SK-N-SH treated with all-trans-retinoic acid at 6 μM for 48 hours (cell line): ENCODE measurements around the gene YIPF6.
"Not testable (repeated sequence)": the region's sequence is repeated elsewhere in the genome, so short reads cannot be mapped to it uniquely, and the experiment has no call there.

Experiments used
- ATAC-seq: fragments of 200-7000 bp; cut with Tn5 transposase; 3 replicates; pipeline ENCODE4 v1.9.1; 2020; ENCODE audit warnings: mild to moderate bottlenecking, moderate library complexity
- ARNTL ChIP-seq: fragments of 450-650 bp; formaldehyde crosslinking; IDR thresholded peaks from 2 replicates; pipeline ENCODE4 v1.5.0; 2020; ENCODE audit warnings: low read depth, mild to moderate bottlenecking, moderate library complexity, borderline replicate concordance
- BACH2 ChIP-seq: fragments of 250-450 bp; sonication (Bioruptor Pico); IDR thresholded peaks from 2 replicates; pipeline ENCODE4 v1.9.0; 2021; ENCODE audit warnings: mild to moderate bottlenecking, borderline replicate concordance
- ESRRG ChIP-seq: fragments of 250-450 bp; sonication (Bioruptor Pico); IDR thresholded peaks from 2 replicates; pipeline ENCODE4 v1.6.1; 2021; ENCODE audit warnings: mild to moderate bottlenecking
- GLIS3 ChIP-seq: fragments of 250-450 bp; sonication (Bioruptor Pico); IDR thresholded peaks from 2 replicates; pipeline ENCODE4 v1.5.0; 2020; ENCODE audit warnings: mild to moderate bottlenecking, moderate library complexity
- ISL1 ChIP-seq: fragments of 250-450 bp; sonication (Bioruptor Pico); IDR thresholded peaks from 2 replicates; pipeline ENCODE4 v2.1.2; 2022; ENCODE audit warnings: mild to moderate bottlenecking, moderate library complexity
- OSR1 ChIP-seq: fragments of 250-450 bp; sonication (Bioruptor Pico); IDR thresholded peaks from 2 replicates; pipeline ENCODE4 v1.8.0; 2022; ENCODE audit warnings: moderate library complexity, mild to moderate bottlenecking, inconsistent platforms
- PPARA ChIP-seq: fragments of 250-450 bp; sonication (Bioruptor Pico); IDR thresholded peaks from 2 replicates; pipeline ENCODE4 v1.5.0; 2020; ENCODE audit warnings: mild to moderate bottlenecking, borderline replicate concordance
- RARB ChIP-seq: fragments of 250-450 bp; sonication (Bioruptor Pico); IDR thresholded peaks from 2 replicates; pipeline ENCODE4 v1.8.0; 2021; ENCODE audit warnings: mild to moderate bottlenecking, moderate library complexity
- SNAI2 ChIP-seq: fragments of 250-450 bp; sonication (Bioruptor Pico); IDR thresholded peaks from 2 replicates; pipeline ENCODE4 v1.5.0; 2020; ENCODE audit warnings: mild to moderate bottlenecking, moderate library complexity
- TCF4 ChIP-seq: fragments of 250-450 bp; sonication (Bioruptor Pico); IDR thresholded peaks from 2 replicates; pipeline ENCODE4 v1.8.0; 2021; ENCODE audit warnings: mild to moderate bottlenecking, moderate library complexity, borderline replicate concordance
- TOX ChIP-seq: fragments of 250-450 bp; sonication (Bioruptor Pico); IDR thresholded peaks from 2 replicates; pipeline ENCODE4 v1.8.0; 2021; ENCODE audit warnings: mild to moderate bottlenecking, moderate library complexity, borderline replicate concordance
- ZC3H10 ChIP-seq: fragments of 250-450 bp; sonication (Bioruptor Pico); IDR thresholded peaks from 2 replicates; pipeline ENCODE4 v1.5.1; 2021; ENCODE audit warnings: mild to moderate bottlenecking, moderate library complexity
- ZFP3 ChIP-seq: fragments of 250-450 bp; sonication (Bioruptor Pico); IDR thresholded peaks from 2 replicates; pipeline ENCODE4 v1.5.0; 2020; ENCODE audit warnings: mild to moderate bottlenecking, moderate library complexity
- ZFP30 ChIP-seq: fragments of 450-650 bp; formaldehyde crosslinking; IDR thresholded peaks from 2 replicates; pipeline ENCODE4 v1.5.0; 2022; ENCODE audit warnings: mild to moderate bottlenecking, moderate library complexity
- ZNF565 ChIP-seq: fragments of 450-650 bp; formaldehyde crosslinking; conservative IDR thresholded peaks from 2 replicates; pipeline ENCODE4 v1.5.0; 2020; ENCODE audit warnings: low read depth, mild to moderate bottlenecking, moderate library complexity
- ZNF70 ChIP-seq: fragments of 450-650 bp; formaldehyde crosslinking; IDR thresholded peaks from 2 replicates; pipeline ENCODE4 v1.5.0; 2020; ENCODE audit warnings: mild to moderate bottlenecking, moderate library complexity
- ZNF8 ChIP-seq: fragments of 450-650 bp; formaldehyde crosslinking; IDR thresholded peaks from 2 replicates; pipeline ENCODE4 v1.5.0; 2020; ENCODE audit warnings: mild to moderate bottlenecking, moderate library complexity
- TF ChIP-seq, protein P1 (sequence below): fragments of 250-450 bp; sonication (Bioruptor Pico); IDR thresholded peaks from 2 replicates; pipeline ENCODE4 v1.5.0; 2020; ENCODE audit warnings: mild to moderate bottlenecking, moderate library complexity
- TF ChIP-seq, protein P2 (sequence below): fragments of 250-450 bp; sonication (Bioruptor Pico); IDR thresholded peaks from 2 replicates; pipeline ENCODE4 v1.8.0; 2021; ENCODE audit warnings: low read depth, mild to moderate bottlenecking, moderate library complexity, borderline replicate concordance
- TF ChIP-seq, protein P3 (sequence below): fragments of 250-450 bp; sonication (Bioruptor Pico); IDR thresholded peaks from 2 replicates; pipeline ENCODE4 v1.5.1; 2021; ENCODE audit warnings: mild to moderate bottlenecking, moderate library complexity

YIPF6 gene

DNA sequence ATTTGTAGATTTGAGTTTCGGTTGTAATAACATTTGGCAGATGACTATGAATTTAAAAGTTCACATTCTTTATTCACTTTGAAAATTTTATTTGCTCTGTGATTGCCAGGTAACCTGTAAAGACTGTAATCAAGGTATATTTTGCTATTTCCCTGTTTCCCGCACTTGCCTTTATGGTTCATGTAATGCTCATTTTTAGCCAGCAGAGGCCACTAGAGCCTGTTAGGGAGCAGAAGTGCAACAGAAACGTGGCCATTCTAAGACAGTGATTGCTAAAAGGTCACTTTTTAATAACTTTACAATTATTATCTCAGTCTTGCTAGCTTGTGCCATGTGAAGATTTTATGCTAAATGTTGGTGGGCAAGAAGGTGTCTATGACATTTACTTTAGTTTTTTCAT, 12.4 kb downstream of the YIPF6 start:
- peak; percentile 78 for ATAC-seq
- TF ChIP-seq BACH2 (CRISPR knock-in tag) (no peak), ISL1 (CRISPR knock-in tag) (no peak), SNAI2 (CRISPR knock-in tag) (no peak), ZFP3 (no peak), ZNF565 (CRISPR knock-in tag) (no peak), ZFP30 (CRISPR knock-in tag) (no peak), ZNF8 (no peak), RARB (CRISPR knock-in tag) (no peak), TCF4 (CRISPR knock-in tag) (no peak), GLIS3 (no peak), OSR1 (CRISPR knock-in tag) (no peak), ZNF70 (CRISPR knock-in tag) (no peak)
- TF ChIP-seq, protein P1, sequence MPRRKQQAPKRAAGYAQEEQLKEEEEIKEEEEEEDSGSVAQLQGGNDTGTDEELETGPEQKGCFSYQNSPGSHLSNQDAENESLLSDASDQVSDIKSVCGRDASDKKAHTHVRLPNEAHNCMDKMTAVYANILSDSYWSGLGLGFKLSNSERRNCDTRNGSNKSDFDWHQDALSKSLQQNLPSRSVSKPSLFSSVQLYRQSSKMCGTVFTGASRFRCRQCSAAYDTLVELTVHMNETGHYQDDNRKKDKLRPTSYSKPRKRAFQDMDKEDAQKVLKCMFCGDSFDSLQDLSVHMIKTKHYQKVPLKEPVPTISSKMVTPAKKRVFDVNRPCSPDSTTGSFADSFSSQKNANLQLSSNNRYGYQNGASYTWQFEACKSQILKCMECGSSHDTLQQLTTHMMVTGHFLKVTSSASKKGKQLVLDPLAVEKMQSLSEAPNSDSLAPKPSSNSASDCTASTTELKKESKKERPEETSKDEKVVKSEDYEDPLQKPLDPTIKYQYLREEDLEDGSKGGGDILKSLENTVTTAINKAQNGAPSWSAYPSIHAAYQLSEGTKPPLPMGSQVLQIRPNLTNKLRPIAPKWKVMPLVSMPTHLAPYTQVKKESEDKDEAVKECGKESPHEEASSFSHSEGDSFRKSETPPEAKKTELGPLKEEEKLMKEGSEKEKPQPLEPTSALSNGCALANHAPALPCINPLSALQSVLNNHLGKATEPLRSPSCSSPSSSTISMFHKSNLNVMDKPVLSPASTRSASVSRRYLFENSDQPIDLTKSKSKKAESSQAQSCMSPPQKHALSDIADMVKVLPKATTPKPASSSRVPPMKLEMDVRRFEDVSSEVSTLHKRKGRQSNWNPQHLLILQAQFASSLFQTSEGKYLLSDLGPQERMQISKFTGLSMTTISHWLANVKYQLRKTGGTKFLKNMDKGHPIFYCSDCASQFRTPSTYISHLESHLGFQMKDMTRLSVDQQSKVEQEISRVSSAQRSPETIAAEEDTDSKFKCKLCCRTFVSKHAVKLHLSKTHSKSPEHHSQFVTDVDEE (CRISPR knock-in tag): no peak
- TF ChIP-seq, protein P2, sequence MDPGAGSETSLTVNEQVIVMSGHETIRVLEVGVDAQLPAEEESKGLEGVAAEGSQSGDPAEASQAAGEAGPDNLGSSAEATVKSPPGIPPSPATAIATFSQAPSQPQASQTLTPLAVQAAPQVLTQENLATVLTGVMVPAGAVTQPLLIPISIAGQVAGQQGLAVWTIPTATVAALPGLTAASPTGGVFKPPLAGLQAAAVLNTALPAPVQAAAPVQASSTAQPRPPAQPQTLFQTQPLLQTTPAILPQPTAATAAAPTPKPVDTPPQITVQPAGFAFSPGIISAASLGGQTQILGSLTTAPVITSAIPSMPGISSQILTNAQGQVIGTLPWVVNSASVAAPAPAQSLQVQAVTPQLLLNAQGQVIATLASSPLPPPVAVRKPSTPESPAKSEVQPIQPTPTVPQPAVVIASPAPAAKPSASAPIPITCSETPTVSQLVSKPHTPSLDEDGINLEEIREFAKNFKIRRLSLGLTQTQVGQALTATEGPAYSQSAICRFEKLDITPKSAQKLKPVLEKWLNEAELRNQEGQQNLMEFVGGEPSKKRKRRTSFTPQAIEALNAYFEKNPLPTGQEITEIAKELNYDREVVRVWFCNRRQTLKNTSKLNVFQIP (CRISPR knock-in tag): no peak
- TF ChIP-seq, protein P3, sequence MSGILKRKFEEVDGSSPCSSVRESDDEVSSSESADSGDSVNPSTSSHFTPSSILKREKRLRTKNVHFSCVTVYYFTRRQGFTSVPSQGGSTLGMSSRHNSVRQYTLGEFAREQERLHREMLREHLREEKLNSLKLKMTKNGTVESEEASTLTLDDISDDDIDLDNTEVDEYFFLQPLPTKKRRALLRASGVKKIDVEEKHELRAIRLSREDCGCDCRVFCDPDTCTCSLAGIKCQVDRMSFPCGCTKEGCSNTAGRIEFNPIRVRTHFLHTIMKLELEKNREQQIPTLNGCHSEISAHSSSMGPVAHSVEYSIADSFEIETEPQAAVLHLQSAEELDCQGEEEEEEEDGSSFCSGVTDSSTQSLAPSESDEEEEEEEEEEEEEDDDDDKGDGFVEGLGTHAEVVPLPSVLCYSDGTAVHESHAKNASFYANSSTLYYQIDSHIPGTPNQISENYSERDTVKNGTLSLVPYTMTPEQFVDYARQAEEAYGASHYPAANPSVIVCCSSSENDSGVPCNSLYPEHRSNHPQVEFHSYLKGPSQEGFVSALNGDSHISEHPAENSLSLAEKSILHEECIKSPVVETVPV (CRISPR knock-in tag): no peak

DNA sequence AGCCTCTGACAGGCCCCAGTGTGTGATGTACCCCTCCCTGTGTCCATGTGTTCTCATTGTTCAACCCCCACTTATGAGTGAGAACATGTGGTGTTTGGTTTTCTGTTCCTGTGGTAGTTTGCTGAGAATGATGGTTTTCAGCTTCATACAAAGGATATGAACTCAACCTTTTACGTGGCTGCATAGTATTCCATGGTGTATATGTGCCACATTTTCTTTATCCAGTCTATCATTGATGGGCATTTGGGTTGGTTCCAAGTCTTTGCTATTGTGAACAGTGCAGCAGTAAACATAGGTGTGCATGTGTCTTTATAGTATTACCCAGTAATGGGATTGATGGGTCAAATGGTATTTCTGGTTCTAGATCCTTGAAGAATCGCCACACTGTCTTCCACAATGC, 25.8 kb downstream of the YIPF6 start:
- ATAC-seq: not testable (repeated sequence)
- TF ChIP-seq ZNF8: peak; percentile 52

DNA sequence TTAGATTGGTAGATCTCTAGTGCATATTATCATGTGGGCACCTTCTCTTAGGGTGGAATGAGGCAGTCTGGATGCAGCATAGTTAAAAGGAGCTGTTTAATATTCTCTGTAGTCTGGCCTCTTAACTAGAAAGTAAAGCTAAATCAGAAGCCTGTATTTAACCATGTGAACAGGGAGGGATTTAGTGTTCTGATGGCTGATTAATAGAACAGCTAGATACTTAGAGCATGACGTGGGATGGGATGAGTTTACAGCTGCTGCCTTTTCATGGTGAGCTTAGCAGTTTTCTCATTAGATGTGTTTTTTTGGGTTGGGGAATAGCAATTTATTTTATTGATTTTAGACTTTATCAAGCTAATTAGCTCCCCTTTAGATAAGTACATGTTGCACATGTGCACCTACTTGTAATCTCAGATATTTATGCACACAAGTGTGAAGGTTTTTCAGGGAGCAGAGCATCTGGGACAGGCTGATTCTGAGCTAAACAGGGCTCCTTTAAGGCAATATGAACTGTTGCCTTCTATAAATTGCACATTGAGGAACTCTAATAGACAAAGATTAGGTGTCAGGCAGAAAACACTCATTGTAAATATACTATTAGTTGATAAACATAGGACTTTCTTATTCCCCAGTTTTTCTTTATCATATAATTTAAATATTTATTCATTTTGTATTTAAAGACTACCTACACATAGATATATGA, 34.1 kb downstream of the YIPF6 start:
- TF ChIP-seq TCF4 (CRISPR knock-in tag) (no peak), ARNTL (no peak), TOX (CRISPR knock-in tag) (no peak)

DNA sequence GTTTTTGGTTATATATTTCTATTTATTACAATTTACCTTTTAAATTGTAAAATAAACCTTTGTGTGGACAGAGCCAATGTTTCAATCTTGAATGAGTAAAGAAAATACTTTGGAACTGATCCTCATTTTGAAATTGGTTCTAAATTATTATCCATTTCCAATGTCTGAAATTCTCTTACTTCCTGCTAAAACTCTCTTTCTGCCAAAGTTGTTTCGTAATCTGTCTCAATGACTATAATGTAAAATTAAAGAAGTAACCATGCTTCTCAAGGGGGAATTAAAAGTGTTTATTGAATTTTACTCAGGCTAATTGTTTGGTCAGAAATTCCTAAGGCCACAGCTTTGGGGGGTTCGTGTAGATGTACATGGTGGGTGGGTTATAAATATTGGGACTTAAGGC, 34.8 kb downstream of the YIPF6 start:
- no peak for TF ChIP-seq RARB (CRISPR knock-in tag)
- TF ChIP-seq, protein P1 (CRISPR knock-in tag): no peak
- no peak for TF ChIP-seq PPARA (CRISPR knock-in tag)
- TF ChIP-seq ZC3H10 (CRISPR knock-in tag): no peak
- TF ChIP-seq ESRRG: no peak
- TF ChIP-seq BACH2 (CRISPR knock-in tag): no peak
- no peak for TF ChIP-seq ZNF565 (CRISPR knock-in tag)
- TF ChIP-seq, protein P2 (CRISPR knock-in tag): no peak
- TF ChIP-seq TOX (CRISPR knock-in tag): no peak
- no peak for TF ChIP-seq ZFP3
- TF ChIP-seq ARNTL: no peak
- no peak for TF ChIP-seq GLIS3
- TF ChIP-seq SNAI2 (CRISPR knock-in tag): no peak
- ATAC-seq: no peak

More for the DNA sequence above, 34.1 kb downstream of the YIPF6 start:
- no peak for ATAC-seq
